ENCODE measurements around the gene MYOZ2.

DNA sequence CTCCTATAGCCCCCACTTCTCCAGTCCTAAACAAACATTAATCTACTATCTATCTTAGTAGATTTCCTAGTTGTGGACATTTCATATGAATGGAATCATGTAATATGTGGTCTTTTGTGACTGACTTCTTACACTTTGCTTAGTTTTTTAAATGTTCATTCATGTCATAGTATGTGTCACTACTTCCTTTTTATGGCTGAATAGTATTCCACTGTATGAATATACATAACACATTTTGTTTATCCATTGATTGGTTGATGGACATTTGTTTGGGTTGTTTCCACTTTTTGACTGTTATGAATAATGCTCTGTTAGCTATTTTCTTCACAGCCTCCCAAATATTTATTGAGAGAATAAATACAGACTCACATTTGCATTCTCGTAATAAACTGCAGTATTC, 96.7 kb downstream of the MYOZ2 start:
- no peak for TF ChIP-seq ZNF565 (CRISPR knock-in tag; conservative IDR thresholded peaks at IDR 0.05; ENCODE audit: low read depth)
- TF ChIP-seq, protein P1, sequence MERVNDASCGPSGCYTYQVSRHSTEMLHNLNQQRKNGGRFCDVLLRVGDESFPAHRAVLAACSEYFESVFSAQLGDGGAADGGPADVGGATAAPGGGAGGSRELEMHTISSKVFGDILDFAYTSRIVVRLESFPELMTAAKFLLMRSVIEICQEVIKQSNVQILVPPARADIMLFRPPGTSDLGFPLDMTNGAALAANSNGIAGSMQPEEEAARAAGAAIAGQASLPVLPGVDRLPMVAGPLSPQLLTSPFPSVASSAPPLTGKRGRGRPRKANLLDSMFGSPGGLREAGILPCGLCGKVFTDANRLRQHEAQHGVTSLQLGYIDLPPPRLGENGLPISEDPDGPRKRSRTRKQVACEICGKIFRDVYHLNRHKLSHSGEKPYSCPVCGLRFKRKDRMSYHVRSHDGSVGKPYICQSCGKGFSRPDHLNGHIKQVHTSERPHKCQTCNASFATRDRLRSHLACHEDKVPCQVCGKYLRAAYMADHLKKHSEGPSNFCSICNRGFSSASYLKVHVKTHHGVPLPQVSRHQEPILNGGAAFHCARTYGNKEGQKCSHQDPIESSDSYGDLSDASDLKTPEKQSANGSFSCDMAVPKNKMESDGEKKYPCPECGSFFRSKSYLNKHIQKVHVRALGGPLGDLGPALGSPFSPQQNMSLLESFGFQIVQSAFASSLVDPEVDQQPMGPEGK (CRISPR knock-in tag; IDR thresholded peaks at IDR 0.05; ENCODE audit: borderline replicate concordance), result no peak

Measured in SK-N-SH treated with all-trans-retinoic acid at 6 μM for 48 hours (cell line).